ENCODE results near the gene TIAM2. TPM values are rescaled to one million over a fixed set of nuclear protein-coding genes. Genes with fewer than 3 reads are reported as not detected.

Gene TIAM2
- total and polyA plus RNA-seq, 9 donors = 9.1 to 15.6 (median 10.3) TPM

- TF ChIP-seq POLR2A (IDR thresholded peaks at IDR 0.05) (no peak), EP300 (IDR thresholded peaks at IDR 0.05) (no peak)
- TF ChIP-seq, protein P1, sequence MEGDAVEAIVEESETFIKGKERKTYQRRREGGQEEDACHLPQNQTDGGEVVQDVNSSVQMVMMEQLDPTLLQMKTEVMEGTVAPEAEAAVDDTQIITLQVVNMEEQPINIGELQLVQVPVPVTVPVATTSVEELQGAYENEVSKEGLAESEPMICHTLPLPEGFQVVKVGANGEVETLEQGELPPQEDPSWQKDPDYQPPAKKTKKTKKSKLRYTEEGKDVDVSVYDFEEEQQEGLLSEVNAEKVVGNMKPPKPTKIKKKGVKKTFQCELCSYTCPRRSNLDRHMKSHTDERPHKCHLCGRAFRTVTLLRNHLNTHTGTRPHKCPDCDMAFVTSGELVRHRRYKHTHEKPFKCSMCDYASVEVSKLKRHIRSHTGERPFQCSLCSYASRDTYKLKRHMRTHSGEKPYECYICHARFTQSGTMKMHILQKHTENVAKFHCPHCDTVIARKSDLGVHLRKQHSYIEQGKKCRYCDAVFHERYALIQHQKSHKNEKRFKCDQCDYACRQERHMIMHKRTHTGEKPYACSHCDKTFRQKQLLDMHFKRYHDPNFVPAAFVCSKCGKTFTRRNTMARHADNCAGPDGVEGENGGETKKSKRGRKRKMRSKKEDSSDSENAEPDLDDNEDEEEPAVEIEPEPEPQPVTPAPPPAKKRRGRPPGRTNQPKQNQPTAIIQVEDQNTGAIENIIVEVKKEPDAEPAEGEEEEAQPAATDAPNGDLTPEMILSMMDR (IDR thresholded peaks at IDR 0.05) = no peak
- no peaks in the 10 kb centered on the region for H3K4me1 ChIP-seq (ENCODE audit: insufficient read depth)
- 94 to 98% (median 96%) methylated on average over 7 of the region's 7 CpGs for WGBS, 3 donors
- no peak for DNase-seq
- intact Hi-C loops (cut with DNase I) = no loop called here
- H3K4me3 ChIP-seq = no peak overlapping the region
- no peaks in the 10 kb centered on the region for H3K36me3 ChIP-seq
- H3K9me3 ChIP-seq = no peaks in the 10 kb centered on the region
- H3K27me3 ChIP-seq = no peaks in the 10 kb centered on the region
- no peak overlapping the region for H3K27ac ChIP-seq
These were observed 153.0 kb downstream of the TIAM2 start for GRCh38 chr6:155147958-155148663.

DNA sequence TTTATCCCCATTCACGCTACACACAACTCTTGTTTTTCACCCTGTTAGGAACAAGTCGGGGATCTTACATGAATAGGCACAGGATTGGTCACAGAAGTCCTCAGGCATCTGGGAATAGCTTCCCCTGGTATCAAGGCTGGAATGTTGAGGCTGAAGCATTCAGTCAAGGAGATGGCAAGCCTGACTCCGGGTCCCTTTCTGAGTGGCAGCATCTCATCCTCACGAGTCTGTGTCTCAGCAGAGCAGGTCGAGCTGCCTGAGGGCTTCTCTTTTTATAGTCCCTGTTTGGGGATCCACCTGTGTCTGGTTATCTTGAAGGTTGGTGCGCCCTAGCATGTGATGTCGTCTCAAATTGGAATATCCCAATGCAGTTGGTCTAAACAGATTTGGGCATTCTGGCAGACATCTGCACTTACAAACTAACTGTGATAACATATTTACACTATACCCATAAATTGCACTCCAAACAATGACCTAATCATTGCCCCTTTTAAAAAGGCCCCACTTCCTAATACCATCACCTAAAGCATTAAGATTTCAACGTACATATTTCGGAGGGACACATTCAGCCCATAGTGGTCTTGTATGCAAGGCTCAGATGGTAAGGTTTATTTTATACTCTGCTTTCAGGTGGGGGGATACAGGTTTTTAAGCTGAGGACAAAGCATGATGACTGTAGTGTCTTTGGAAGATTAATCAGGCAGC is 156.0 kb downstream of the TIAM2 start:
- intact Hi-C loops (cut with DNase I) = no loop called here
- Histone ChIP-seq H3K36me3 (no peaks in the 10 kb centered on the region), H3K4me1 (ENCODE audit: insufficient read depth) (no peaks in the 10 kb centered on the region), H3K9me3 (no peaks in the 10 kb centered on the region), H3K27me3 (no peaks in the 10 kb centered on the region), H3K4me3 (no peak overlapping the region), H3K27ac (no peak overlapping the region)
- DNase-seq = no peak
- no peak for TF ChIP-seq POLR2A (IDR thresholded peaks at IDR 0.05)
- TF ChIP-seq EP300 (IDR thresholded peaks at IDR 0.05) = no peak
- TF ChIP-seq, protein P1 (IDR thresholded peaks at IDR 0.05) = no peak
- WGBS, 3 donors = 90 to 91% (median 90%) methylated on average over 9 of the region's 9 CpGs

DNA sequence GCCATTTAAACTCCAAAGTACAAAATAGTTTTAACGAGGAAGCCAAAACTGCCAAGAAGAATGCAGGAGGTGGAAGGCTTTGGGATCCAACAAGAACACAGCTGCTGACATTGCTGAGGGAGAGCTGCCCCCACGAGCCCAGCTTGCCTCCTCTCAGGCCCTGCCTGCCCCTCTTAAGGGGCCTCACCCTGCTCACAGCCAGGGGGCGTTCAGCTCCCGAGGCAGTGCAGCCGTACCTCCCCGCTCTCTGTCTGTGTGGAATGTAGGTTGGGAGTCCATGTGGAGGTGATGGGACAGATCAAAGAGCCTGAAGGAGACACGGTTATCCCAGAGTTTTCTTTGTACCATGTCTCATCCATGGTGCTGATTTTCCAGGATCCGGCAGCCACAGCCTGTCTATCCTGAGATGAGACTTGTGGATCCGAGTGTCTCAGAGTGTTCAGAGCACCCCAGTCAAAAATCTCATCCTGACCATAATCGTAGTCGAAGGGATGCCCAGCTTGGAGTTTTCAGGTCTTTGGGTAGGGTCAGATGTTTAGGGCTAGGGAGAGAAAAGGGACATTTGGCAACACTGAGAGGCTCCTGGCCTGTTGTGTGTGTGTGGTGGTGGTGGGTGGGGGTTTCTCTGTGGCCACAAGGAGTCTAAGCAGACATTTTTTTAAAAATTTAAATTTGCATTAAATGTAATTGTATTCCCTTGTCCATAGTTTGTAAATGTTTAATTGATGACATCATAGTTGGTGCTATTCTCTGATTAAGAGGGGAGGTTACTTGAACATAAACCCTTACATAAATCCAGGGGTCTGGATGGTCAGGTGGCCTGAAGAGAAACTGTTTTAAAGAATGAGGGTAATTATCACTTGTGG is 157.3 kb downstream of the TIAM2 start:
- Histone ChIP-seq H3K36me3 (no peaks in the 10 kb centered on the region), H3K27me3 (no peaks in the 10 kb centered on the region), H3K4me1 (ENCODE audit: insufficient read depth) (no peaks in the 10 kb centered on the region), H3K9me3 (no peaks in the 10 kb centered on the region), H3K4me3 (no peak overlapping the region), H3K27ac (no peak overlapping the region)
- 66 to 75% (median 72%) methylated on average over 11 of the region's 11 CpGs for WGBS, 3 donors
- intact Hi-C loops (cut with DNase I) = no loop called here
- no peak for DNase-seq
- TF ChIP-seq POLR2A (IDR thresholded peaks at IDR 0.05) (no peak), EP300 (IDR thresholded peaks at IDR 0.05) (no peak)
- TF ChIP-seq, protein P1 (IDR thresholded peaks at IDR 0.05) = no peak

DNA sequence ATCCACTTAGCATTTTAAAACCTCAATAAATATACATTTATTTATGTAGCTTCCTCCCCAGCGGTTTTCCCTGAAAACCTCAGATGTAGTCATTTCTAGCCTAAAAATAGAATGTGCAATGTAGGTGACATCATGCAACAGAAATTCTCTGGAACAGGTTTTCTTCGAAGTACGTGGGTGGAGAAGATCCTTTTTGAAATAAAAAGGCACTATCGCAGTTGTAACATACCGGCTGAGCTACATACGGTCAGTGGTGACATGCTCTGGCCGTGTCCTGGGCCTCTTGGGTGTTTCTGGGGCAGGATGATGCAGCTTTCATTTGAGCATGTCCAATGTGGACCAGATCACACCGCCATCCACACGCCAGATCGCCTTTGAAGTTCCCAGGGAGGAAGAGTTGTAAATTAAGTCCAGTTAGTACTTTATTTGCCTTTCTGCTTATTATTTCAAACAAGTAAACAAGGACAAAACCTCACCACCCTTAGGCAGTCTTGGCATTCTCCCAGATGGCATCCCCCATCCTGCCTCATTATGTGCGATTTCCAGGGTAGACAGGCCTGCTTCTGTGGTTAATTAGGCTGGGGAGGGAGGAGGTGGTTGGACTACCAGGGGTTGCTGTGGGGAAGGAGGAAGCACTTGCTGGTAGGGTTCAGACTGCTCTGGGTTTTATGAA is 159.2 kb downstream of the TIAM2 start:
- DNase-seq = no peak
- no peaks in the 10 kb centered on the region for H3K4me1 ChIP-seq (ENCODE audit: insufficient read depth)
- H3K36me3 ChIP-seq = no peaks in the 10 kb centered on the region
- no peaks in the 10 kb centered on the region for H3K27me3 ChIP-seq
- H3K4me3 ChIP-seq = no peak overlapping the region
- intact Hi-C loops (cut with DNase I) = no loop called here
- WGBS, 3 donors = 39 to 61% (median 59%) methylated on average over 11 of the region's 11 CpGs
- no peaks in the 10 kb centered on the region for H3K9me3 ChIP-seq
- no peak overlapping the region for H3K27ac ChIP-seq
- no peak for TF ChIP-seq EP300 (IDR thresholded peaks at IDR 0.05)
- TF ChIP-seq, protein P1 (IDR thresholded peaks at IDR 0.05) = no peak
- no peak for TF ChIP-seq POLR2A (IDR thresholded peaks at IDR 0.05)

Measured in ovary (tissue), 9 donors.